B cell (primary cell): ENCODE results near the gene CCL8. TPM values are rescaled to one million over a fixed set of nuclear protein-coding genes. Genes with fewer than 3 reads are reported as not detected.

ENCODE experiments used
- ATAC-seq: fragments of 200-7000 bp; cut with Tn5 transposase; one replicate; pipeline ENCODE4 v1.10.0; 2021; ENCODE audit warnings: low read depth, mild to moderate bottlenecking, moderate number of reproducible peaks, moderate library complexity
- CTCF ChIA-PET: fragments of 350-600 bp; sonication (Branson Sonifier 250); formaldehyde crosslinking; loops from one replicate; lab custom pipeline; 2021; ENCODE audit warnings: antibody characterized with exemption, inconsistent platforms; lab: Charles Lee
- POLR2A ChIA-PET: fragments of 350-600 bp; sonication (Branson Sonifier 250); formaldehyde crosslinking; loops from one replicate; lab custom pipeline; 2021; ENCODE audit warnings: antibody characterized with exemption; lab: Charles Lee
- DNase-seq: peaks from one replicate; pipeline ENCODE4 v3.0.0; 2013
- H2AFZ ChIP-seq: 2 replicates; pipeline ENCODE4 v1.6.1; 2012; ENCODE audit warnings: mild to moderate bottlenecking, low read depth, low read length; ENCODE audit not compliant: insufficient read depth, poor library complexity, severe bottlenecking
- H3K27ac ChIP-seq, 2 donors: 1 replicate in 1 of 2; 2 replicates in 1 of 2; pipeline ENCODE4 v1.5.1; 2012 to 2013; ENCODE audit warnings: low read length in 2 of 2, mild to moderate bottlenecking in 2 of 2, moderate library complexity in 1 of 2
- H3K27me3 ChIP-seq, 4 experiments: fragments of 200-600 bp in 1 of 4; sonication (generic) in 1 of 4; replicated peaks in 1 of 4; 1 replicate in 2 of 4; 2 replicates in 2 of 4; pipeline versions ENCODE4 v1.6.1 to v1.7.0; 2013 to 2016; ENCODE audit warnings: low read length in 3 of 4, mild to moderate bottlenecking in 2 of 4, mixed read lengths in 1 of 4, moderate library complexity in 1 of 4; ENCODE audit not compliant: insufficient read depth in 4 of 4, control insufficient read depth in 3 of 4; ENCODE audit errors: control extremely low read depth in 1 of 4
- H3K36me3 ChIP-seq, 2 experiments: replicated peaks in 1 of 2; 1 replicate in 1 of 2; 2 replicates in 1 of 2; pipeline versions ENCODE4 v1.6.1 to v1.7.1; 2013; ENCODE audit warnings: low read length in 1 of 2; ENCODE audit not compliant: insufficient read depth in 2 of 2, control insufficient read depth in 1 of 2; ENCODE audit errors: control extremely low read depth in 1 of 2, extremely low read depth in 1 of 2
- H3K4me1 ChIP-seq, 2 donors: fragments of 200-600 bp in 1 of 2; sonication (generic) in 1 of 2; 1 replicate in 1 of 2; 2 replicates in 1 of 2; pipeline versions ENCODE4 v1.5.1 to v1.6.1; 2013 to 2017; ENCODE audit warnings: low read length in 2 of 2; ENCODE audit not compliant: control insufficient read depth in 2 of 2, insufficient read depth in 2 of 2
- H3K4me2 ChIP-seq: replicated peaks from 2 replicates; pipeline ENCODE3; 2012; ENCODE audit warnings: mild to moderate bottlenecking, low read depth, low read length; ENCODE audit not compliant: poor library complexity, severe bottlenecking
- H3K4me3 ChIP-seq, 5 experiments: fragments of 200-600 bp in 1 of 5; sonication (generic) in 1 of 5; 1 replicate in 3 of 5; 2 replicates in 2 of 5; pipeline versions ENCODE4 v1.5.1 to v1.7.0; 2011 to 2016; ENCODE audit warnings: low read length in 4 of 5, mild to moderate bottlenecking in 4 of 5, low read depth in 2 of 5, control low read depth in 1 of 5, moderate library complexity in 1 of 5; ENCODE audit not compliant: insufficient read depth in 1 of 5; ENCODE audit errors: control extremely low read depth in 1 of 5, extremely low read depth in 1 of 5
- H3K79me2 ChIP-seq: fragments of 200-600 bp; sonication (generic); one replicate; pipeline ENCODE4 v1.6.0; 2016; ENCODE audit warnings: low read length; ENCODE audit not compliant: control insufficient read depth, insufficient read depth
- H3K9ac ChIP-seq: fragments of 200-600 bp; sonication (generic); 2 replicates; pipeline ENCODE4 v1.6.1; 2017; ENCODE audit warnings: mild to moderate bottlenecking, low read length, moderate library complexity
- H3K9me3 ChIP-seq, 3 donors: one replicate each; pipeline versions ENCODE4 v1.6.1 to v1.7.1; 2013; ENCODE audit warnings: low read length in 2 of 3; ENCODE audit not compliant: control insufficient read depth in 2 of 3, insufficient read depth in 1 of 3; ENCODE audit errors: control extremely low read depth in 1 of 3
- H4K20me1 ChIP-seq: 2 replicates; pipeline ENCODE4 v1.6.0; 2012; ENCODE audit warnings: mild to moderate bottlenecking, low read length; ENCODE audit not compliant: insufficient read depth, control insufficient read depth, poor library complexity, severe bottlenecking
- H3K27ac Mint-ChIP-seq: one replicate; pipeline ENCODE4 v1.8.0; 2021; ENCODE audit warnings: mixed read lengths
- H3K27me3 Mint-ChIP-seq: one replicate; pipeline ENCODE4 v1.8.0; 2021; ENCODE audit warnings: mixed read lengths
- H3K4me1 Mint-ChIP-seq: one replicate; pipeline ENCODE4 v1.8.0; 2021; ENCODE audit warnings: mixed read lengths
- H3K4me3 Mint-ChIP-seq: one replicate; pipeline ENCODE4 v1.8.0; 2021; ENCODE audit warnings: mixed read lengths
- H3K9me3 Mint-ChIP-seq: one replicate; pipeline ENCODE4 v1.8.0; 2022; ENCODE audit warnings: mixed read lengths; ENCODE audit not compliant: insufficient read depth
- EZH2 ChIP-seq: IDR thresholded peaks from 2 replicates; pipeline ENCODE4 v1.6.1; 2012; ENCODE audit warnings: borderline replicate concordance, low read depth, mild to moderate bottlenecking, moderate library complexity, low read length; ENCODE audit not compliant: insufficient read depth, poor library complexity, severe bottlenecking
- WGBS: methylation state at CpG from one replicate; pipeline ENCODE4 v1.1.5; 2013; ENCODE audit warnings: missing lambda C conversion rate; ENCODE audit not compliant: insufficient coverage; 5-methylcytosine and 5-hydroxymethylcytosine counted together
- intact Hi-C: fragments of 100-400 bp; cut with micrococcal nuclease; formaldehyde crosslinking; loops from one replicate; pipeline ENCODE4 v1.10.0; 2022
- polyA plus RNA-seq: library from polyadenylated mRNA; depleted of rRNA; stranded (reverse); fragments of >200 nt; gene quantifications from 2 replicates; pipeline ENCODE4 v1.2.3, GENCODE V29; 2012
- total RNA-seq, 2 donors: library from RNA; stranded (reverse); fragments of 120-200 nt in 1 of 2; gene quantifications; 1 replicate in 1 of 2; 2 replicates in 1 of 2; pipeline versions ENCODE4 v1.2.3 to v1.2.4, GENCODE V29; 2013 to 2022
- TF ChIP-seq, protein P1 (sequence below): fragments of 200-600 bp; IDR thresholded peaks from one replicate; pipeline ENCODE4 v1.8.0; 2022; ENCODE audit warnings: antibody characterized with exemption, mild to moderate bottlenecking

The CCL8 gene
- total and polyA plus RNA-seq, 2 donors (not counting 1 experiment from before 2014, with no cell fraction given): not detected

- ChIA-PET POLR2A (no interaction called here), CTCF (no interaction called here)
- H3K9me3 Mint-ChIP-seq: no peaks in the 10 kb centered on the region
- Histone ChIP-seq H3K4me3 (no peak overlapping the region), H3K27ac (no peak overlapping the region), H4K20me1 (no peaks in the 10 kb centered on the region), H3K9me3 (no peaks in the 10 kb centered on the region), H3K79me2 (no peaks in the 10 kb centered on the region), H2AFZ (no peak overlapping the region), H3K27me3 (peaks cover 0 to 13% (median 5%) of the 10 kb centered on the region in 4 experiments), H3K4me1 (no peaks in the 10 kb centered on the region), H3K4me2 (no peak overlapping the region), H3K9ac (no peak overlapping the region), H3K36me3 (no peaks in the 10 kb centered on the region)
- H3K27me3 Mint-ChIP-seq: peaks cover 47% of the 10 kb centered on the region
- intact Hi-C loops: no loop called here
- DNase-seq (no peak), ATAC-seq (no peak)
- no peak overlapping the region for H3K4me3 Mint-ChIP-seq
- H3K27ac Mint-ChIP-seq: no peak overlapping the region
- TF ChIP-seq EZH2: no peak
- TF ChIP-seq, protein P1, sequence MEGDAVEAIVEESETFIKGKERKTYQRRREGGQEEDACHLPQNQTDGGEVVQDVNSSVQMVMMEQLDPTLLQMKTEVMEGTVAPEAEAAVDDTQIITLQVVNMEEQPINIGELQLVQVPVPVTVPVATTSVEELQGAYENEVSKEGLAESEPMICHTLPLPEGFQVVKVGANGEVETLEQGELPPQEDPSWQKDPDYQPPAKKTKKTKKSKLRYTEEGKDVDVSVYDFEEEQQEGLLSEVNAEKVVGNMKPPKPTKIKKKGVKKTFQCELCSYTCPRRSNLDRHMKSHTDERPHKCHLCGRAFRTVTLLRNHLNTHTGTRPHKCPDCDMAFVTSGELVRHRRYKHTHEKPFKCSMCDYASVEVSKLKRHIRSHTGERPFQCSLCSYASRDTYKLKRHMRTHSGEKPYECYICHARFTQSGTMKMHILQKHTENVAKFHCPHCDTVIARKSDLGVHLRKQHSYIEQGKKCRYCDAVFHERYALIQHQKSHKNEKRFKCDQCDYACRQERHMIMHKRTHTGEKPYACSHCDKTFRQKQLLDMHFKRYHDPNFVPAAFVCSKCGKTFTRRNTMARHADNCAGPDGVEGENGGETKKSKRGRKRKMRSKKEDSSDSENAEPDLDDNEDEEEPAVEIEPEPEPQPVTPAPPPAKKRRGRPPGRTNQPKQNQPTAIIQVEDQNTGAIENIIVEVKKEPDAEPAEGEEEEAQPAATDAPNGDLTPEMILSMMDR: no peak
- no peaks in the 10 kb centered on the region for H3K4me1 Mint-ChIP-seq
Observed at GRCh38 chr17:34305606-34306005, 13.6 kb upstream of the CCL8 start.

DNA sequence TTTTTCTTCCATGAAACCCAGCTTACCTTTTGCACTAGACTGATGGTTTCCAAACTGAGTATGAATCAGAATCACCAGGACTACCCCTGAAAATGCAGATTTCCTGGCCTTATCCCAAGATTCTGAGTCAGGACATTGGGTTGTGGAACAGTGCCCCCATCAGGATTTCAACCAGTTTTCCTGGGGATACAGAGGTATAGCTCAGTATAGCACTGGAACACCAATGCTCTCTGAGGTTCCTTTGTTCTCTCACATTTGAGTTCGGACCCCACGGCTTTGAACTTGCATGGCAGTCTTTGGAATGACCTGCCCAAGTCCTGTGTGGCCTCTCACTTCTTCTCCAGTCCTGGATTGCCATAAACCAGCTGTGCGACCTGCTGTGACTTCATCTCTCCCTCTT, 12.8 kb upstream of the CCL8 start:
- no peak overlapping the region for H2AFZ ChIP-seq
- no peaks in the 10 kb centered on the region for H3K79me2 ChIP-seq
- peaks cover 49% of the 10 kb centered on the region for H3K27me3 Mint-ChIP-seq
- no peak overlapping the region for H3K4me3 Mint-ChIP-seq
- DNase-seq: no peak
- no peak overlapping the region for H3K4me2 ChIP-seq
- H3K9ac ChIP-seq: no peak overlapping the region
- no peaks in the 10 kb centered on the region for H3K4me1 ChIP-seq
- no peak overlapping the region for H3K27ac Mint-ChIP-seq
- peaks cover 0 to 18% (median 5%) of the 10 kb centered on the region in 4 experiments for H3K27me3 ChIP-seq
- TF ChIP-seq, protein P1: no peak
- TF ChIP-seq EZH2: no peak
- POLR2A ChIA-PET: no interaction called here
- intact Hi-C loops: no loop called here
- 100% methylated on average over 2 of the region's 3 CpGs for WGBS
- CTCF ChIA-PET: no interaction called here
- H3K9me3 Mint-ChIP-seq: no peaks in the 10 kb centered on the region
- no peak overlapping the region for H3K27ac ChIP-seq
- ATAC-seq: no peak
- H3K9me3 ChIP-seq: no peaks in the 10 kb centered on the region
- no peaks in the 10 kb centered on the region for H3K36me3 ChIP-seq
- no peaks in the 10 kb centered on the region for H4K20me1 ChIP-seq
- H3K4me3 ChIP-seq: no peak overlapping the region
- no peaks in the 10 kb centered on the region for H3K4me1 Mint-ChIP-seq
